Left cardiac atrium (tissue), 4 donors: Measurements from ENCODE around the gene STIM2. TPM values are rescaled to one million over a fixed set of nuclear protein-coding genes. Genes with fewer than 3 reads are reported as not detected.
"Not testable (repeated sequence)": the region's sequence is repeated elsewhere in the genome, so short reads cannot be mapped to it uniquely, and the experiment has no call there.

Source experiments
- ATAC-seq, 2 donors: fragments of 200-7000 bp; cut with Tn5 transposase; one replicate each; pipeline ENCODE4 v1.9.1; 2020; ENCODE audit warnings: mild to moderate bottlenecking in 2 of 2, moderate library complexity in 2 of 2
- DNase-seq: peaks from one replicate; pipeline ENCODE4 v3.0.0-alpha.2; 2020
- intact Hi-C, 2 donors: fragments of 100-400 bp; cut with DNase I; formaldehyde crosslinking; loops; one replicate each; pipeline versions ENCODE4 v1.14.1 to v1.15.1; 2022 to 2023
- total RNA-seq, 2 donors: library from RNA; stranded (reverse); fragmentation: NEBNext Ultra II Directional; extraction: Animal tissue kit (Norgen Biotek cat#: 25700); gene quantifications; one replicate each; pipeline ENCODE4 v1.2.1, GENCODE V29; 2021
- donor health status: DM: no; HTN: yes; CAD: no.
- donor health status: DM: no; HTN: yes; CAD: no; lungs with severe emphysema.
- donor health status: DM: yes; HTN: yes; CAD: no.
- donor health status: Dilated cardiomyopathy.

Gene STIM2
- total RNA-seq, 2 donors from 2014 or later, result 12.1 to 16.9 TPM

GRCh38 chr4:26975464-26976181 lies 115.0 kb downstream of the STIM2 start:
- DNase-seq, intact Hi-C loops, ATAC-seq: not testable (repeated sequence)

GRCh38 chr4:26978387-26979053 lies 117.9 kb downstream of the STIM2 start:
- intact Hi-C loops, result no loop called here
- no peak for DNase-seq
- no peak for ATAC-seq

GRCh38 chr4:26984896-26985295 lies 124.3 kb downstream of the STIM2 start:
- ATAC-seq (no peak), DNase-seq (no peak)
- intact Hi-C loops, result no loop called here

GRCh38 chr4:26985873-26986272 lies 125.2 kb downstream of the STIM2 start:
- intact Hi-C loops, result no loop called here
- no peak for DNase-seq
- no peak for ATAC-seq

- intact Hi-C loops, result no loop called here
- no peak for DNase-seq
- peak in 1 of 2 donors; percentile 19 for ATAC-seq
Observed at GRCh38 chr4:26987191-26987590, 126.5 kb downstream of the STIM2 start.

- DNase-seq, result no peak
Observed at GRCh38 chr4:26991057-26991456, 130.4 kb downstream of the STIM2 start.

GRCh38 chr4:26992657-26993361 lies 132.2 kb downstream of the STIM2 start:
- intact Hi-C loops, result loop anchor here in 1 of 2 donors (5.0 kb wide), 1 partner anchor 131 kb away; the partner anchor contains the start of gene STIM2
- DNase-seq (peak; percentile 39), ATAC-seq (peak; percentile 92 to 98)

More at GRCh38 chr4:26991057-26991456, 130.4 kb downstream of the STIM2 start:
- intact Hi-C loops, result loop anchor here in 1 of 2 donors (5.0 kb wide), 1 partner anchor 129 kb away; the partner anchor contains the start of gene STIM2
- no peak for ATAC-seq

- intact Hi-C loops, result loop anchor here in 1 of 2 donors (5.0 kb wide), 1 partner anchor 131 kb away; the partner anchor contains the start of gene STIM2
- ATAC-seq (no peak), DNase-seq (no peak)
Observed at GRCh38 chr4:26993539-26993938, 132.9 kb downstream of the STIM2 start.

- ATAC-seq, result no peak
- no peak for DNase-seq
- intact Hi-C loops, result loop anchor here in 1 of 2 donors (5.0 kb wide), 1 partner anchor 132 kb away; the partner anchor contains the start of gene STIM2
Observed at GRCh38 chr4:26993967-26994366, 133.3 kb downstream of the STIM2 start.

- intact Hi-C loops, result no loop called here
- no peak for DNase-seq
- no peak for ATAC-seq
Observed at GRCh38 chr4:26995316-26995715, 134.7 kb downstream of the STIM2 start.

GRCh38 chr4:26996745-26997144 lies 136.1 kb downstream of the STIM2 start:
- intact Hi-C loops, result no loop called here
- DNase-seq, result no peak
- no peak for ATAC-seq

GRCh38 chr4:26999689-27000088 lies 139.0 kb downstream of the STIM2 start:
- intact Hi-C loops, result loop anchor here in 1 of 2 donors (10.0 kb wide), 1 partner anchor 135 kb away; the partner anchor contains the start of gene STIM2
- DNase-seq (no peak), ATAC-seq (no peak)

GRCh38 chr4:27000122-27000521 lies 139.5 kb downstream of the STIM2 start:
- ATAC-seq (peak in 1 of 2 donors; percentile 27), DNase-seq (no peak)
- intact Hi-C loops, result loop anchor here in 1 of 2 donors (10.0 kb wide), 1 partner anchor 135 kb away; the partner anchor contains the start of gene STIM2

- intact Hi-C loops, result loop anchor here in 1 of 2 donors (10.0 kb wide), 1 partner anchor 136 kb away; the partner anchor contains the start of gene STIM2
- ATAC-seq, result no peak
- no peak for DNase-seq
Observed at GRCh38 chr4:27000820-27001219, 140.2 kb downstream of the STIM2 start.

GRCh38 chr4:27001398-27002164 lies 140.9 kb downstream of the STIM2 start:
- ATAC-seq (no peak), DNase-seq (no peak)
- intact Hi-C loops, result loop anchor here in 1 of 2 donors (10.0 kb wide), 1 partner anchor 137 kb away; the partner anchor contains the start of gene STIM2

- intact Hi-C loops, result loop anchor here in 1 of 2 donors (10.0 kb wide), 1 partner anchor 139 kb away; the partner anchor contains the start of gene STIM2
- no peak for ATAC-seq
- no peak for DNase-seq
Observed at GRCh38 chr4:27003642-27004113, 143.0 kb downstream of the STIM2 start.

- ATAC-seq, result peak in 1 of 2 donors; percentile 69
- intact Hi-C loops, result loop anchor here (5.0 to 10.0 kb wide), 2 partner anchors 141 to 143 kb away; partner anchors contain the start of gene STIM2 (in 2 of the 2)
- DNase-seq, result no peak
Observed at GRCh38 chr4:27005501-27005900, 144.9 kb downstream of the STIM2 start.
